ENCODE results near the gene NCKAP5.

Gene NCKAP5

GRCh38 chr2:132664096-132664495, 904.2 kb downstream of the NCKAP5 start:
- DNase-seq (ENCODE audit: low spot score), result no peak

GRCh38 chr2:132662732-132663131, 905.5 kb downstream of the NCKAP5 start:
- no peak for DNase-seq (ENCODE audit: low spot score)

DNA sequence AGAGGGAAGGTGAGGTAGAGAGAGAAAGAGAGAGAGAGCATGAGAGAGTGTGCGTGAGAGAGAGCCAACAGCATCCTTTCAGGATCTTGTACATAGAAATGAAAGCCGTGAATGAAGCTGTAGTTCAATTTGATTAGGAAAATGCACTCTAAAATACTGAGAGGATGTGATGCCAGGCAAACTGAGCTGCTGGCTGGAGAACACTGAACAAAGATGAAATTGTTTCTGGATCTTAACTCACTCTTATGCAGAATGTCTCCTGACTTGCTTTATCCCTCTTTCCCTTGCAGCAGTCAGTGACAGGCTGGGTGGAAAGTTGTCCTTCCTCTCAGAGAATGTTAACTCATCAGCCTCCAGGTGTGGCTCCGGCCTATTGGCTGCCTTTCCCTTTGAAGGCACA, 908.9 kb downstream of the NCKAP5 start:
- no peak for DNase-seq (ENCODE audit: low spot score)

- no peak for DNase-seq (ENCODE audit: low spot score)
These were observed 911.8 kb downstream of the NCKAP5 start for GRCh38 chr2:132656266-132656975.

DNA sequence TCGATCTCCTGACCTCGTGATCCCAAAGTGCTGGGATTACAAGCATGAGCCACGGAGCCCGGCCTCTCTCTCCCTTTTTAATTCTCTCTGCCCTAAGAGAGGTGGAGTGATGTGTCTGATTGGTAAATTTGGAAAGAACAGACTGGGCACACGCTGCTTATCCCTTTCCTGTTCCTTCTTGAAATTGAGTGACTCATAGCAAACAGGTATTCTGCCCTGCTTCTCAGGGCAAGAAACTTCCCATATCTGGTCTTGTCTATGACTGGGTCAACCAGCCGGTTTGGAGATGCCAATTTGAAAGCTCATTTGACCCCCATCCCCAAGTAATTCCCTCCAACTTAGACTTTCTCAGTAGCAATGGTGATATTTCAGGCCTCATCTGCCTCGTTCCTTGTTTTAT, 913.3 kb downstream of the NCKAP5 start:
- DNase-seq (ENCODE audit: low spot score), result no peak

GRCh38 chr2:132654335-132654734, 913.9 kb downstream of the NCKAP5 start:
- no peak for DNase-seq (ENCODE audit: low spot score)

DNA sequence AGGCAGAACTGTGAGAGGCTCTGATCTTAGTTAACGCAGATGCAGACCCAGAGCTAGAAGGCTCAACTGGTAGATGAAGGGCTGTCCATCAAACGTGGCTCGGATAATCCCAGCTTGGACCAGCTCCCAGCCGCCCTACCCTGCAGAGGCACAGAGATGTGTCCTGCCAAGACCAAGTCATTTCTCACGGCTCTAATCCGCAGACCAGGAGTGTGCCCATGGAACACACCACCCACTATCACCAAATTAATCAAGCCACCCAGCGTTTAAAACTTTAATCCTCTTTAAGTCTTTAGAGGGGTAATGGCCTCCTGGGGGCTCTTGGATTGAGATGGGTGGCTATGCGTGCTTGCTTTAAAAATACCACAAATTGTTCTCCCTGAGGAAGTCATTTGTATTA, 915.8 kb downstream of the NCKAP5 start:
- DNase-seq (ENCODE audit: low spot score), result no peak

- no peak for DNase-seq (ENCODE audit: low spot score)
These were observed 916.9 kb downstream of the NCKAP5 start for GRCh38 chr2:132651115-132652045.

DNA sequence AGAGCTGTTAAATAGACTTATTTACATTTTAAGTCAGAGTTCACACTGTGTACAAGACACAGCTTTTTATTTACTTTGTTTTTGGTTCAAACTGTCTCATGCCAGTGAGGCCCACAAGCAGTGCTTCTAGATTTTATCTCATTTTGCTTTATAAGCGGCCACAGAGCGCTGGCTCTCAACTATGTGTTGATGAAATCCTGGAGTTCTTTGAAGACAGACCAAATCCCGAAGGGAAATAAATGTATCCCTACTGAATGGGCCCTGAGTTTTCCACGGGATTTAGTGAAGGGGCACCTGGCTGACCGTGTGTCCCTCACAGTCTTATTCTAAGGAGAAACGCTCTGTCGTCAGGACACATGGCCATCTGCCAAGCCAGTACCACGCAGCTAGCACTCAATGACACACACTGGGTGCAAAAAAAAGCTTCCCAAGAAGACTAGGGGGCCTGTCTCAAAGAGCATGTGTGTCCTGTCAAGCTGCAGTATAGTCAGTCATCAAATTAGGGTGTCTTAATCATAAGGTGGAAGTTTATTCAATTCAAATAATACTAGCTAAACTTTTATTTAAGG, 921.6 kb downstream of the NCKAP5 start:
- DNase-seq (ENCODE audit: low spot score), result no peak

DNA sequence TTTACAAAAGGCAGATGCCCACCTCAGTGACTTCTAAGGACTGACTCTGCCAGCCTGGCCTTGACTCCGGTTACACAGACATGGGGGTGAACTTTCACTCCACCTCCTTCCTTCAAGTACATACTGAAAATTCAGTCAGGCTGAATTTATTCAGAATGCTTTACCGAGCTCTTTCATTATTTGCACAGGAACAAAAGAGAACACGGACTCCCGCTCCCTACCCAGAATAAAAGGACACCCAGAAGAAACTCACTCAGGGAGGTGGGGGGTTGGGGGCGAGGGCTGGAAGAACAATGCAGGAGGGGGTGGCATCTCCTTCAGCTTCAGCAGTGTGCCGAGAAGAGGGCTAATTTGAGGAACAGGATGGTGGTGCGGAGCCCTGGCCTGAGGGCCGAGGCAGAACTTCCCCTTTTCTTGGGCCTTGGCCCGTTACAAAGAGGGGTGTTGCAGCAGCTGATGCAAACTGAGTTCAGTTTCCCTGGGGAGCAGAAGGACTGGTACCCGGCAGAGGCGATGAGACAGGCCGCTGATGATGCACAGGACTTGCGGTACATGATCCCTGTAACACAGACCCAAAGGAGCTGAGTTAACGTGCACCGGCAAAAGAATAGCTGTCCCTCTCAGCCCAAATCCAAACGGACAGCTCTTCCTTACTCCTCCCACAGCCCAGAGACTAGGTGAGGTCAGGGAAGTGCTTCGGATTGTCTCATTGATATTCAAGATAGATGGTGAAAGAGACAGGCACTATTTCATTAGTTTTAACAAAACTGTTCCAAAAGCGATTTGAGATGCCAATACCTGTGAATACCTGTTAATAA, 922.3 kb downstream of the NCKAP5 start:
- DNase-seq (ENCODE audit: low spot score), result no peak

DNA sequence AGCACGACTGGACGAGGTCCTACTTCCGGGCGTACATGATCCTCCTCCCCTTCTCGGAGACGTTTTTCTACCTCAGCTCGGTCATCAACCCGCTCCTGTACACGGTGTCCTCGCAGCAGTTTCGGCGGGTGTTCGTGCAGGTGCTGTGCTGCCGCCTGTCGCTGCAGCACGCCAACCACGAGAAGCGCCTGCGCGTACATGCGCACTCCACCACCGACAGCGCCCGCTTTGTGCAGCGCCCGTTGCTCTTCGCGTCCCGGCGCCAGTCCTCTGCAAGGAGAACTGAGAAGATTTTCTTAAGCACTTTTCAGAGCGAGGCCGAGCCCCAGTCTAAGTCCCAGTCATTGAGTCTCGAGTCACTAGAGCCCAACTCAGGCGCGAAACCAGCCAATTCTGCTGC, 923.1 kb downstream of the NCKAP5 start:
- peak; percentile 4 for DNase-seq (ENCODE audit: low spot score)

DNA sequence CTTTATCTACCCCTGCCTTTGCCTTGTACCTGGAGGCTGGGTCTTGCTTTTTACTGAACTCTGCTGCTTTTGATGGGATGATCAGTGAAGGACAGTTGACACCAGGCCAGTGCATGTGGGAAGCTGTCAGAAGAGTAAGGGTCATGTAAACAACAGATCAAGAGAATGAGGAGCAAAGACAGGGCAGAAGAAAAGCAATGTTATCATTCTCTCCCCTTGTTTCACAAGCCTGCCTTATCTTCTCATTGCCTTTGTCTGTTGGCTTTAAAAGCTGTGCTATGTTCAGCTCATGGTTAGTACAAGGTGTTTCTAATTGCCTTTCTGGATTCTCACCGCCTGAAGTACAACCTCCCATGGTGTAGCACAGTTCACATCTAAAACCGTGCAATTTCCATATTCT, 925.8 kb downstream of the NCKAP5 start:
- DNase-seq (ENCODE audit: low spot score), result no peak

DNA sequence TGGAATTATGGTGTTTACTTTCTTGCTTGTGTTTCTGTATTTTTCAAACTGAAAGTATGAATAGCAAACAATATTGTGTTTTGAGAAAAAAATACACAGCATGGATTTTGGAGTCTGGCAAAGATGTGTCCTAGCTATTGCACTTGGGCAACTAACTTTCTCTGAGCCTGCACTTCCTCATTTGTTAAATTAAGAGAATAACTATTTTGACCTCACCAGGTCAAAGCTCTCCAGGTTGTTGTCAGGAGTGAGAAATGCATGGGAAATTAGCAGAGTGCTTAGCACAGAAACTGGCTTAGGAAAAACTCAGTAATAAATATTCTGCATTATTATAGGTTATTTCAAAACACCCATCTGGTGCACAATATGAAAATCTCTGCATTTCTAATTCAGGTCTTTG, 926.4 kb downstream of the NCKAP5 start:
- no peak for DNase-seq (ENCODE audit: low spot score)

GRCh38 chr2:132640116-132640515, 928.1 kb downstream of the NCKAP5 start:
- DNase-seq (ENCODE audit: low spot score), result no peak

- no peak for DNase-seq (ENCODE audit: low spot score)
These were observed 929.8 kb downstream of the NCKAP5 start for GRCh38 chr2:132638313-132639040.

DNA sequence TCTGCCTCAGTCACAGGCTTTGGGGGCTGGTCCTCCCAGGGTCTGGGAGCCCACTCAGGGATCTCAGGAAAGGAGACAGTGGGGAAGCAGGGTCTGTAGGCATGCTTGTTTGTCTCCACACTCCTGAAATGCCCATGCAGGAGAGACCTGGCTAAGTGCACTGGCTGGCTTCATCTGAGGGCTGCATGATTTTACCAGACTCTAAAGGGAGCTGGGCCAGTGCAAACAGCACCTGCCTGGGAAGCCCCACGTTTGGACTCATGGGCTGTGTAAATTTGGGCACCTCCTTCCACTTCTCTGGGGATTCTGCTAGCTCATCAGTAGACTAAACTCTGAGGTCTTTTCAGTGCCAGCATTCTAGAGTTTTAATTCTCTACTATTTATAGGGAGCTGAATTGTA, 931.9 kb downstream of the NCKAP5 start:
- DNase-seq (ENCODE audit: low spot score), result no peak

- no peak for DNase-seq (ENCODE audit: low spot score)
These were observed 934.6 kb downstream of the NCKAP5 start for GRCh38 chr2:132633635-132634034.

- DNase-seq (ENCODE audit: low spot score), result peak; percentile 20
These were observed 936.1 kb downstream of the NCKAP5 start for GRCh38 chr2:132632000-132632649.

DNA sequence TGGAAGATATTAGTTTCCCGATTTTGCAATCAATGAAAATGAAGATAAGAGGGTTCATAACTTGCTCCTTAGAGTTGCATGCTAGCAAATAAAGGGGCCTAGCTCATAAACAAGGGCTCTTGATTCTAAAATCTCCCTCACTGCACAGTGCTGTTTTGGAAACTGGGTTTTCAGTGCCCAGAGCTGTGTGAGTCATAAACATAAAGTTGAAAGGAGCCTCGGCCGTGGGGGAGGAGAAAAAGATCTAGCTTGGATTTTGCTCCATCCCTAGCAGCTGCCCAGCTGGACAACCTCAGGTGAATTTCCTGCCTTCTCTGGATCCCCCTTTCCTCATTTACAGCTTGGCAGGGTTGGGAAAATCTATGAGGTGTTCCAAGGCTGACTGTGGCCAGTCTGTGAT, 940.7 kb downstream of the NCKAP5 start:
- DNase-seq (ENCODE audit: low spot score), result no peak

- DNase-seq (ENCODE audit: low spot score), result no peak
These were observed 945.0 kb downstream of the NCKAP5 start for GRCh38 chr2:132623096-132623839.
